ENCODE results near the gene WDR82.

The WDR82 gene

DNA sequence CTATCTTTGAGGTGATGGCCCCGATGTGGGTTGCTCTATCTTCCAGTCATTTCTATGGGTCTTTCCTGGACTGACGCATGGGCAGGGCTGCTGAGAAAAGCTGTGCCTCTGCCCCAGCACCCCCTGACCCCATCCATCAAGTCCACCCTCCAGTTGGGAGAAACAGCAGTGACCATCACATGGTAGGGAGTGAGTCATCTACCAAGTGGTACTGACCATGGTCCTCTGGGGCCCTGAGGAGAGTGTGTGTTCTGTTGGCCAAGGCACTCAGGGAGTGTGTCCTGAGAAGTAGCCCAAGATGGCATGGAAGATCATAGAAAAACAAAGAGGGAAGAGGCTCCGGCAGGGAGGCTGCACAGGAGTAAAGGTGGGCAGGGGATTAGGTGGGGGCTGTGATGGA lies 36.0 kb upstream of the WDR82 start:
- Mint-ChIP-seq H3K36me3 (peaks cover 15% of the 10 kb centered on the region), H3K4me3 (no peak overlapping the region), H3K4me1 (peaks cover 81% of the 10 kb centered on the region), H3K9me3 (no peaks in the 10 kb centered on the region), H3K27ac (peak overlapping the region; percentile 84), H3K27me3 (no peaks in the 10 kb centered on the region)
- no peak for ATAC-seq

DNA sequence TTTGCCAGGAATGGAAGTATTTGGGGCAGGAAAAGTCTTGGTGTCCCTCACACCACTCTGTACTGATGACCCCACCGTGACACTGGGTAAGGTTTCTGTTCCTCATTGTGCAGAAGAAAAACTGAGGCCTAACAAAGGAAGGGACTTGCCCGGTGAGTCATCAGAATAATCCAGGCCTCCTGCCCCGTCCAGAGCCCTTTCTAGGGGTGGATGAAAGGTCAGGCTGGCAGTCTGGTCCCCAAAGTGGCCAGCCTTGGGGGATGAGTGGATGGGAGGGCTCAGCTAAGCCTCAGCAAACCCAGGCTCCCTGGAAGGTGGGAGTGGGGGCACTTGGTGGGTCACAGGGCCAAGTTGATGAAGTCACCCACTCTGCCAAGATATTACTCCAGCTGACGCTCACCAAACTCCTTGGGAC lies 35.3 kb upstream of the WDR82 start:
- H3K4me3 Mint-ChIP-seq, result peak overlapping the region; percentile 64
- peak; percentile 93 for ATAC-seq
- no peaks in the 10 kb centered on the region for H3K9me3 Mint-ChIP-seq
- peaks cover 88% of the 10 kb centered on the region for H3K4me1 Mint-ChIP-seq
- H3K27ac Mint-ChIP-seq, result peak overlapping the region; percentile 84
- H3K27me3 Mint-ChIP-seq, result no peaks in the 10 kb centered on the region
- H3K36me3 Mint-ChIP-seq, result peaks cover 16% of the 10 kb centered on the region

- H3K27me3 Mint-ChIP-seq, result no peaks in the 10 kb centered on the region
- no peaks in the 10 kb centered on the region for H3K9me3 Mint-ChIP-seq
- peaks cover 21% of the 10 kb centered on the region for H3K36me3 Mint-ChIP-seq
- peaks cover 93% of the 10 kb centered on the region for H3K4me1 Mint-ChIP-seq
- H3K27ac Mint-ChIP-seq, result peak overlapping the region; percentile 84
- ATAC-seq, result peak; percentile 9
- no peak overlapping the region for H3K4me3 Mint-ChIP-seq
Measured at GRCh38 chr3:52313188-52313773, 34.8 kb upstream of the WDR82 start.

GRCh38 chr3:52311576-52312119 lies 33.2 kb upstream of the WDR82 start:
- H3K36me3 Mint-ChIP-seq, result peaks cover 21% of the 10 kb centered on the region
- ATAC-seq, result no peak
- H3K27ac Mint-ChIP-seq, result peak overlapping the region; percentile 84
- peaks cover 92% of the 10 kb centered on the region for H3K4me1 Mint-ChIP-seq
- no peak overlapping the region for H3K4me3 Mint-ChIP-seq
- H3K27me3 Mint-ChIP-seq, result no peaks in the 10 kb centered on the region
- no peaks in the 10 kb centered on the region for H3K9me3 Mint-ChIP-seq

DNA sequence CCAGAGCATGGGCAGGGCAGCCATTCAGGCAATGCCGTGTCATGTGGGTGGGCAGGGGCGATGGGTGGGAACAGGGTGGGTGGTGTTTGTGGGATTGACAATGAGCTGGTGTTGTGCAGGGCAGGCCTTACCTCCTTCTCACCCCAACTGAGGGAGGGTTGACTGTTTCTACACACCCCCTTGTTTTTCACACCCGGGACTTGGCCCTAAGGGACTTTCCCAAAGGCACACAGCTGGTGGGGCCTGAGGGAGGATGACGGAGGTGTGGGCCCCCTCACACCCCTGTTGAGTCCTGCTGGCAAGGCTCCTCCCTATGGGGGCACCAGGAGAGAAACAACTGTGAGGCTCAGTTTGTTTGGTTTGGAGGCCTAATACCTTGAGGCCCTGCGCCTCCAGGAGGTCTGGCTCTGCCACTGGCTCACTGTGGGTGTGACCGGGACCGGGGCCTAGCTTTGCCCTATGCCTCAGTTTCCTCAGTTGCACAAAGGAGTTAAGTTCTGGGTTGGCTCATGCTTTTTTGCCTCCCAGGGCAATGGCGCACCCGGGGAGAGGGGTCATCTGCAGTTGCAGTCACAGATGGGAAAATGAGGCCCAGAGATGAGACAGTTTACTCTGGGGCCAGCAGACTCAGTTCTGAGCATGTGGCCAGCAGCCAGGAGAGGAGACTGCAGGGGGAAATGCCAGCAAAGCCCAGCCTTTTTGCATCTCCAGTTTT lies 32.6 kb upstream of the WDR82 start:
- Mint-ChIP-seq H3K36me3 (peaks cover 26% of the 10 kb centered on the region), H3K27me3 (no peaks in the 10 kb centered on the region), H3K4me1 (peaks cover 86% of the 10 kb centered on the region), H3K4me3 (no peak overlapping the region), H3K27ac (peak overlapping the region; percentile 84), H3K9me3 (no peaks in the 10 kb centered on the region)
- peak; percentile 85 for ATAC-seq

- Mint-ChIP-seq H3K27me3 (no peaks in the 10 kb centered on the region), H3K27ac (peak overlapping the region; percentile 84), H3K9me3 (no peaks in the 10 kb centered on the region), H3K36me3 (peaks cover 28% of the 10 kb centered on the region), H3K4me3 (no peak overlapping the region), H3K4me1 (peaks cover 62% of the 10 kb centered on the region)
- ATAC-seq, result no peak
Measured at GRCh38 chr3:52308308-52308707, 29.9 kb upstream of the WDR82 start.

DNA sequence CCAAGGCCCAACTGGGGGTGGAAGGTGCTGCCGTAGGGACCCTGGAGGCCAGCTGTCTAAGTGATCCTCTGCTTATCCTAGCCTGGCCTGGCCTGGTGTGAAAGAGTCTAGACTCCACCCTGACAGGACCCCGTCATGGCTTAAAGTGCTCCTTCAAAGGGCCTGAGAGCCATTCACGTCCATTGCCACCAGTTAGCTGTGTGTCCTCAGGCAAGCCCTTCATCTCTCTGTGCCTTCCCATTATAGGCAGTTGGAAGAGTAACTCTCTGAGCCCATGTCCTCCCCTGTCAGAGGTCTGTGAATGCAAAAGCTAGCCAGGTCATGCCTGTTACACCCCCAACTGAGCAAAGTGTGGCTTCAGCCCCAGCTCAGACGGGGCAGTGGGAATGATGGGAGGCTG lies 28.5 kb upstream of the WDR82 start:
- ATAC-seq, result no peak
- H3K4me3 Mint-ChIP-seq, result no peak overlapping the region
- no peaks in the 10 kb centered on the region for H3K27me3 Mint-ChIP-seq
- peaks cover 49% of the 10 kb centered on the region for H3K4me1 Mint-ChIP-seq
- no peaks in the 10 kb centered on the region for H3K9me3 Mint-ChIP-seq
- peak overlapping the region; percentile 84 for H3K27ac Mint-ChIP-seq
- peaks cover 28% of the 10 kb centered on the region for H3K36me3 Mint-ChIP-seq

DNA sequence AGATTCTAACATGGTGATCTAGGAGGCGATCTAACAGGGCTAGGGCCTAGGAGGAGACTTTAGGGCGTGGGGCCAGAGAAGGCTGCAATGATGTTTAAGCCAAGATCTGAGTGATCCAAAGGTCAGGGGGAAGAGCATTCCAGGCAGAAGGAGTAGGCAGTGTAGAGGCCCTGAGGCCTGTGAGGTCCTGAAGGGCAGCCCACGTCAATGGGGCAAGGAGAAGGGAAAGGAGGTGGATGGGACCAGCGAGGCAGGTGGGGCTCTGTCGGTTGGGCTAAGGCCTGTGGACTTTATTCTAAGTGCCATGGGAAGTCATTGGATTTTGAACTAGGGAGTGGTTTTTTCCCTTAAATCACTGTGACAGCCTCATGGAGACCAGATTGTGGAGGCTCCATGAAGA lies 27.5 kb upstream of the WDR82 start:
- peaks cover 38% of the 10 kb centered on the region for H3K4me1 Mint-ChIP-seq
- H3K4me3 Mint-ChIP-seq, result no peak overlapping the region
- ATAC-seq, result no peak
- peaks cover 28% of the 10 kb centered on the region for H3K36me3 Mint-ChIP-seq
- H3K27ac Mint-ChIP-seq, result peak overlapping the region; percentile 84
- no peaks in the 10 kb centered on the region for H3K9me3 Mint-ChIP-seq
- no peaks in the 10 kb centered on the region for H3K27me3 Mint-ChIP-seq

GRCh38 chr3:52303811-52304210 lies 25.4 kb upstream of the WDR82 start:
- ATAC-seq, result no peak
- Mint-ChIP-seq H3K27ac (peak overlapping the region; percentile 84), H3K4me3 (no peak overlapping the region), H3K4me1 (peaks cover 33% of the 10 kb centered on the region), H3K36me3 (peaks cover 18% of the 10 kb centered on the region), H3K27me3 (no peaks in the 10 kb centered on the region), H3K9me3 (no peaks in the 10 kb centered on the region)

DNA sequence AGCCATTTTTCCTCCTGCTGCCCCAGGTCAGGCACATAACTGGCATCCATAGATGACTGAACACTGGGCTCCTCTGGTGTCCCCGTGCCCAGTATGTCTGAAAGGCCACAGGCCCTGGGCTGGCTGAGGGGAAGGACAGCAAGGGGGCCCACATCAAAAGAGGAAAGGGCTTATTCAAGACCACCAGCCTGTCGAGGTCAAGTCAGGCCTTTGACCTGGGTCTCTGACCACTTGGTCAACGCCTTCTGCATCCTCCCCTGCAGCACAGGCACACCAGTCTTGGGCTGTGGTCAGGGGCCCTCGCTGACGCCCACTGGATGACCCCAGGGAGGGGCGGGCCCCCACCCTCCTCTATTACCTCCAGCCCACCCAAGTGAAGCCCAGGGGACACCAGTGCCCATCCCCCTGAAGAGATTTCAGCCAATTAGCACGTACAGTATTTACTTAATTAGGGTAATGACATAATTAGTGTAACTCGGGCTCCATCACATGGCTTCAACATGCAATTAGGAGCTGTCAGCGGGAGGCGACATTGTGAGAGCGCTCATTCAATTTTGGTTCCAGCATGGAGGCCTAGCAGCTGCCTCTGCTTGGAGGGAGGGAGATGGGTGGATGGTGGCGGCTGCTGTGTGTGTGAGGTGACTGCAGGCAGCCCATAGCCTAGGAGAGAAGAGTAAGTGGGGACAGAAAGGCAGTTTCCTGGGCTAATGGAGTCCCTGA lies 24.1 kb upstream of the WDR82 start:
- H3K27me3 Mint-ChIP-seq, result no peaks in the 10 kb centered on the region
- no peak for ATAC-seq
- H3K36me3 Mint-ChIP-seq, result peaks cover 13% of the 10 kb centered on the region
- H3K9me3 Mint-ChIP-seq, result no peaks in the 10 kb centered on the region
- no peak overlapping the region for H3K27ac Mint-ChIP-seq
- peaks cover 27% of the 10 kb centered on the region for H3K4me1 Mint-ChIP-seq
- H3K4me3 Mint-ChIP-seq, result no peak overlapping the region

DNA sequence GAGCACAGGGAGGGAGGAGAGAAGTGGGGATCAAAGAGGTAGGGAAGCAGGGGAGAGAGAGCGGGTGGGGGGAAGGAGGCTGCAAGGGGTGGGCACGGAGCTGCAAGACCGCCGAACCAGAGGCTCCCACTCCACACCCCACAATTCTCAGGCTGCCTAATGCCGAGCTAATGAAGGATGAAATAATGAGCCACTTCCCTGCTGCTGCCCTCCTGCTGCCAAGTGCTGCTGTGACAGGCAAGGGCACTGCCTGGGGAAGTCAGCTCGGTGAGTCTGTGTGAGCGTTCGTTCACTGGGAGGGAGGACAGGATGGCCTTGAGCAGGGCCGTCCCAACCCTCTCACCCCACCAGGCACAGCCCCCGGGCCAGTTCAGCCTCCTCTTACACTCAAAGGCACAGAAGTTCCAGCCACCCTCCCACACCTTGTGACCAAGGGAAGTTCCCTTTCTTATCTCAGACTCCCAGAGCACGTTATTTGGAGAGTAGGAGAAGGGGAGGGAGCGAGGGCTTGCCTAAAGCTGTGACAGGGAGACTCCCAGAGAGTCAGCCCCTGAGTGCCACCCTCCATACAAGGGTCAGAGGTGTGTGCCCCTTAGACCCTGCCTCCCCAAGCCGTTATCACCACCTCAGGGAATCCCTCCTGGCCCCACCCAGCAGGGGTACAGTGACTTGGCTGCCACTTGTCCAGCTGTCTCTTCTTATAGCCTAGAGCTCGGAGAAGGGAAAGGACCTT lies 21.6 kb upstream of the WDR82 start:
- H3K4me3 Mint-ChIP-seq, result peak overlapping the region; percentile 3
- ATAC-seq, result peak; percentile 68
- H3K9me3 Mint-ChIP-seq, result no peaks in the 10 kb centered on the region
- H3K36me3 Mint-ChIP-seq, result peaks cover 15% of the 10 kb centered on the region
- peak overlapping the region; percentile 84 for H3K27ac Mint-ChIP-seq
- peaks cover 41% of the 10 kb centered on the region for H3K4me1 Mint-ChIP-seq
- H3K27me3 Mint-ChIP-seq, result no peaks in the 10 kb centered on the region

DNA sequence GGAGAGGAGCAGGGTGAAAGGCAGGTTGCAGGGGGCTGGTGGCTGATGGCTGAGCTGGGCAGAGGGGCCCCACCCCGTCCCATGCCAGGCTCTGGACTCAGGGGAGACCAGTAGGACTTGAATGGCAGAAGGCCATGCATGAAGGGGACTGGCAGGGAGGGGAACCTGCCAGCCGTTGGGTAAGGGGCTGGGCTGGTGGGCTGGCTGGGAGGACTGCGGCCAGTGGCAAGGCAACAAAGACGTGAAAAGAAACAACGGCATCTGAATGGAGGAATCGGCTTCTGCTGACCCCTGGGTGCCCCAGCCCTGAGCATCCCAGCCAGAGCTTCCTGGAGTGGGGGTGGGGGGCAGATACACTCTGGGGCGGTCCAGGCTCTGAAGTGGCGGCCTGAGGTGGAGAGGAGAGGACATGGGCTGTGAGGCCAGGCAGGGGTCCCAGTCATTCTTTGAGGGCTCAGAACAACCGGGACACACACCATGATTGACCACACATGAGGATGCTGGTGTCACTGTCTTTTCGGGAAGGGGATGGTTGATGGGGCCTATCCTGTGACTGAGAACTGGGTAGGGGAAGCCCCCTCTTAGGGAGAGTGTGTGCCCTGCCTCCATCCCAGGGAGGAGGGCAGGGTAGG lies 20.9 kb upstream of the WDR82 start:
- ATAC-seq, result no peak
- Mint-ChIP-seq H3K4me1 (peaks cover 41% of the 10 kb centered on the region), H3K9me3 (no peaks in the 10 kb centered on the region), H3K27ac (peak overlapping the region; percentile 84), H3K36me3 (peaks cover 19% of the 10 kb centered on the region), H3K27me3 (no peaks in the 10 kb centered on the region), H3K4me3 (peak overlapping the region; percentile 3)

DNA sequence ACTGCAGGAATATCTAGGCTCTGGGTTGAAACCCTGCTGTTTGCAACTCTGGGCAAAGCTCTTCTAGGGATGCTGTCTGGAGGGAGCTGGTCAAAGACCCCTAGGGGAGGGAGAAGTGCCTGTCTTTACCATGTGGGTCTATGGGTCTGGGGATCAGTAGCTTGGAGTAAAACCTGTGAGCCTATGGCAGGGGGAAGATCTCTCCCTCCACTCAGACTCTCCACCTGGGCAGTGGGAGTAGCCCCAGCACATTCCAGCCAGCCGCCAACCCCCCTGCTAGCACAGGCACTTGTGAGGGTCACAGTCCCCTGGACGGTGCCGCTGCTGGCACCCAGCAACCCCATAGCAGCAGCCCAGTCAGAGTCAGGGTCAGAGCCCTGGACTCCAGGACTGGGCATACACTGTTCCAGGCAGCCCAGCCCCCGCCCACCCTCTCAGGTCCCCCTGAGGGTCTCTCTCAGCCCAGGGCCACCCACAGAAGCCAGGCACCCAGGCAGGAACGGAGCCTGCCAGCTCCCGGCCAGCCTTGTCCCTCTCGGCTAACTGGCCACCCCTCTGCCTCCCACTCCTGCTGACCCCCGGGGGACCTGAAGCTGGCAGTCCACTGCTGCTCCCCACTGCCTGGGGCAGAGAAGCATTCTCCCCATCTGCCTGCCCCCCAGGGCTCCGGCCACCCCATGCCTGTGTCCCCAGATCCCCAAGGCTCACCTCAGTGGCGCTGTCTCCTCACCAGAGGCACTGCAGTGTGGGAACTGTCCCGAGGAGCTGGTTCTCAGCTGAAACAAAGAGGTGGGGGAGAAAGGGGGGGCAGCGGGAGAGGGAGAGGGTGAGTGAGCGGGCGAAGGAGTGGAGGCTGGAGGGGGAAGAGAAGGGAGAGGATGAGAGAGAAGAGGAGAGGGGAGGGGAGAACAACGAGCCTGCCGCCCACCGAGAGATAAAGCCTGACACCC lies 20.0 kb upstream of the WDR82 start:
- peaks cover 21% of the 10 kb centered on the region for H3K36me3 Mint-ChIP-seq
- H3K4me3 Mint-ChIP-seq, result no peak overlapping the region
- no peaks in the 10 kb centered on the region for H3K27me3 Mint-ChIP-seq
- peak overlapping the region; percentile 84 for H3K27ac Mint-ChIP-seq
- no peaks in the 10 kb centered on the region for H3K9me3 Mint-ChIP-seq
- peaks cover 41% of the 10 kb centered on the region for H3K4me1 Mint-ChIP-seq
- no peak for ATAC-seq

Data from stimulated activated memory B cell treated with anti-CD40 and anti-IgM and Interleukin-4, amounts not matched to agents 10 μg/mL and 1 μg/mL and 100 μg/mL, for 72 hours (primary cell).